Measurements from ENCODE around the gene LRRC56.

DNA sequence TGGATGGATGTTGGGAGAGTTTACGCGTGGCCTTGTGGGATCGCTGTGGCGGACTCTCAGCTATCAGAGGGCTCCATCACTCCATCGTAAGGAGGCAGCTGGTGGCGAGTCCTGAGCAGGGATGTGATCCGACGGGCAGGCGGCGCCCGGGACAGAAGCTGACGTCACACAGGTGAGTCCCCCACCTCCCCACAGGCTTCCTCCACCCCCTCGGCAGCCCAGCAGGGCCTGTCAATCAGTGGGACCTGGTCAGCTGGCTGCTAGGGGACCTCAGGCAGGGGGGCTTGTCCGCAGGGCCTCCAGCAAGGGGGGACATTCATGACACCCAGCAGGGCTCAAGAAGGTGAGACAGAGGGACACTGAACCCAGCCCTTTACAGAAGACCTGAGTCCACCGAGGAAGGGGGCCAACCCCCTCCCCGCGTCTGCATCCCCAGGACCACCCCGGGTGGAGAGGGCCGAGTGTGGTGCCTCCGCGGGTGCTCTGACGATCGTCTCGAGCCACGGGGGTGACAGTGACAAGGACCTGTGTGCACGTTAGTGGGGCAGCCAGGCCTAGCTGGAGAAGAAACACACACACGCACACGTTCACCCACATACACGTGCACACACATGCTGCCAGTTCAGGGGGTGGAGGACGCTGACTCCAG, 9.0 kb upstream of the LRRC56 start:
- TF ChIP-seq, protein P1, sequence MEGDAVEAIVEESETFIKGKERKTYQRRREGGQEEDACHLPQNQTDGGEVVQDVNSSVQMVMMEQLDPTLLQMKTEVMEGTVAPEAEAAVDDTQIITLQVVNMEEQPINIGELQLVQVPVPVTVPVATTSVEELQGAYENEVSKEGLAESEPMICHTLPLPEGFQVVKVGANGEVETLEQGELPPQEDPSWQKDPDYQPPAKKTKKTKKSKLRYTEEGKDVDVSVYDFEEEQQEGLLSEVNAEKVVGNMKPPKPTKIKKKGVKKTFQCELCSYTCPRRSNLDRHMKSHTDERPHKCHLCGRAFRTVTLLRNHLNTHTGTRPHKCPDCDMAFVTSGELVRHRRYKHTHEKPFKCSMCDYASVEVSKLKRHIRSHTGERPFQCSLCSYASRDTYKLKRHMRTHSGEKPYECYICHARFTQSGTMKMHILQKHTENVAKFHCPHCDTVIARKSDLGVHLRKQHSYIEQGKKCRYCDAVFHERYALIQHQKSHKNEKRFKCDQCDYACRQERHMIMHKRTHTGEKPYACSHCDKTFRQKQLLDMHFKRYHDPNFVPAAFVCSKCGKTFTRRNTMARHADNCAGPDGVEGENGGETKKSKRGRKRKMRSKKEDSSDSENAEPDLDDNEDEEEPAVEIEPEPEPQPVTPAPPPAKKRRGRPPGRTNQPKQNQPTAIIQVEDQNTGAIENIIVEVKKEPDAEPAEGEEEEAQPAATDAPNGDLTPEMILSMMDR (IDR thresholded peaks at IDR 0.05), result no peak
- no peak for TF ChIP-seq POLR2A (IDR thresholded peaks at IDR 0.05)

All from transverse colon (tissue), 3 donors.